ENCODE data around the gene ACACB.

The ACACB gene

GRCh38 chr12:109256011-109256410 lies 139.6 kb downstream of the ACACB start:
- Histone ChIP-seq H3K4me3 (replicated peaks; ENCODE audit: low read depth, low read length) (no peak overlapping the region), H3K27me3 (replicated peaks; ENCODE audit: control insufficient read depth, insufficient read depth, low read length) (no peaks in the 10 kb centered on the region), H3K36me3 (ENCODE audit: control insufficient read depth, insufficient read depth, low read length) (no peaks in the 10 kb centered on the region)
- TF ChIP-seq, protein P1, sequence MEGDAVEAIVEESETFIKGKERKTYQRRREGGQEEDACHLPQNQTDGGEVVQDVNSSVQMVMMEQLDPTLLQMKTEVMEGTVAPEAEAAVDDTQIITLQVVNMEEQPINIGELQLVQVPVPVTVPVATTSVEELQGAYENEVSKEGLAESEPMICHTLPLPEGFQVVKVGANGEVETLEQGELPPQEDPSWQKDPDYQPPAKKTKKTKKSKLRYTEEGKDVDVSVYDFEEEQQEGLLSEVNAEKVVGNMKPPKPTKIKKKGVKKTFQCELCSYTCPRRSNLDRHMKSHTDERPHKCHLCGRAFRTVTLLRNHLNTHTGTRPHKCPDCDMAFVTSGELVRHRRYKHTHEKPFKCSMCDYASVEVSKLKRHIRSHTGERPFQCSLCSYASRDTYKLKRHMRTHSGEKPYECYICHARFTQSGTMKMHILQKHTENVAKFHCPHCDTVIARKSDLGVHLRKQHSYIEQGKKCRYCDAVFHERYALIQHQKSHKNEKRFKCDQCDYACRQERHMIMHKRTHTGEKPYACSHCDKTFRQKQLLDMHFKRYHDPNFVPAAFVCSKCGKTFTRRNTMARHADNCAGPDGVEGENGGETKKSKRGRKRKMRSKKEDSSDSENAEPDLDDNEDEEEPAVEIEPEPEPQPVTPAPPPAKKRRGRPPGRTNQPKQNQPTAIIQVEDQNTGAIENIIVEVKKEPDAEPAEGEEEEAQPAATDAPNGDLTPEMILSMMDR (IDR thresholded peaks at IDR 0.05; ENCODE audit: insufficient read depth, low read length, poor library complexity, severe bottlenecking): no peak
- DNase-seq (ENCODE audit: extremely low read depth, insufficient read length): no peak

DNA sequence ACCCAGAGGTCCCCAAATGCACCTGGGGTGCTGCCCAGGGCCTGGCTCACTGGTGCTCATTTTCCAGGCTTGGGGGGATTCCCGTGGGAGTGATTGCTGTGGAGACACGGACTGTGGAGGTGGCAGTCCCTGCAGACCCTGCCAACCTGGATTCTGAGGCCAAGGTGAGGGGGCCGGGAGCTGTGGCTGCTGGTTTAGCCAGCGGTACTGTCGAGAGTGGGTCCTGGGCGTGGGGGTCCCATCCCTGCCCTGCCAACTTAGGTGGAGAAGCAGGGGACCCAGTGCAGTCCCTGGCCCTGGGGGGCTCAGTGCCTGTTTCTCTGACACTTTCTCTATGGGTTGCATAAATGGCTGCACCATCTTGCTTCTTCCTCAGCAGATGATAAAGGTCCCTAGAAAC lies 141.8 kb downstream of the ACACB start:
- Histone ChIP-seq H3K4me3 (replicated peaks; ENCODE audit: low read depth, low read length) (no peak overlapping the region), H3K27me3 (replicated peaks; ENCODE audit: control insufficient read depth, insufficient read depth, low read length) (no peaks in the 10 kb centered on the region), H3K36me3 (ENCODE audit: control insufficient read depth, insufficient read depth, low read length) (no peaks in the 10 kb centered on the region)
- DNase-seq (ENCODE audit: extremely low read depth, insufficient read length): no peak
- TF ChIP-seq, protein P1 (IDR thresholded peaks at IDR 0.05; ENCODE audit: insufficient read depth, low read length, poor library complexity, severe bottlenecking): no peak

DNA sequence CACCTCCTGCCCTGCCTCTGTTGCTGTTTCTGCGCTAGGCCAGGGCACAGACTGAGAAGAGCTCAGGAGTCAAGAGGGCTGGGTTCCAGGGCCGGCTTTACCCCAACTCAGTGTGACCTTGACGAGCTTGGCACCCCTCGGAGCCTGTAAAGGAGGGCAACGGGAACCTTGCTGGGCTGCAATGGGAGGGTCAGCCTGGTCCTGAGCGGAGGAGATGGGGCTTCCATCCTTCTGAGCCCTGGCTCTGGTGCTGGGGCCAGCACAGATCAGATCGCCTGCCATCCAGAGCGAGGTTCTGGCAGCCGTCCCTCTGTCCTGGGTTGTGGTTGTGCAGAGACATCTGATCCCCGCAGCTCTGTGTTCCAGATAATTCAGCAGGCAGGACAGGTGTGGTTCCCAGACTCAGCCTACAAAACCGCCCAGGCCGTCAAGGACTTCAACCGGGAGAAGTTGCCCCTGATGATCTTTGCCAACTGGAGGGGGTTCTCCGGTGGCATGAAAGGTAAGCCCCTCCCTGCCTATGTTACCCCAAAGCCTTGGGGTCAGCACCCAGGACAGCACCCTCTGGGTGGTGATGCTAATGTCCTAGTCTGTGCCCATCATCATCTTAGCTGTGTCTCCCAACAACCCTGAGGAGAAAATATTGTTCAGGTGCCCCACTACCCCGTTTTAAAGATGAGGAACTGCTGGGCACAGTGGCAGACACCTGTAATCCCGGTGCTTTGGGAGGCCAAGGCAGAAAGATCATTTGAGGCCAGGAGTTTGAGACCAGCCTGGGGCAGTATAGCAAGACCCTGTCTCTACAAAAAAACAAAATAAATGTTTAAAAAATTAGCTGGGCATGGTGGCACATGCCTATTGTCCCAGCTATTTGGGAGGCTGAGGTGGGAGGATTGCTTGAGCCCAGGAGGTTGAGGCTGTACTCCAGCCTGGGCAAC lies 142.5 kb downstream of the ACACB start:
- TF ChIP-seq, protein P1 (IDR thresholded peaks at IDR 0.05; ENCODE audit: insufficient read depth, low read length, poor library complexity, severe bottlenecking): no peak
- DNase-seq (ENCODE audit: extremely low read depth, insufficient read length): no peak

GRCh38 chr12:109259545-109259895 lies 143.1 kb downstream of the ACACB start:
- DNase-seq (ENCODE audit: extremely low read depth, insufficient read length): no peak
- Histone ChIP-seq H3K4me3 (replicated peaks; ENCODE audit: low read depth, low read length) (no peak overlapping the region), H3K27me3 (replicated peaks; ENCODE audit: control insufficient read depth, insufficient read depth, low read length) (no peaks in the 10 kb centered on the region), H3K36me3 (ENCODE audit: control insufficient read depth, insufficient read depth, low read length) (no peaks in the 10 kb centered on the region)
- TF ChIP-seq, protein P1 (IDR thresholded peaks at IDR 0.05; ENCODE audit: insufficient read depth, low read length, poor library complexity, severe bottlenecking): no peak

More for the DNA sequence above, 142.5 kb downstream of the ACACB start:
- no peak overlapping the region for H3K4me3 ChIP-seq (replicated peaks; ENCODE audit: low read depth, low read length)
- H3K27me3 ChIP-seq (replicated peaks; ENCODE audit: control insufficient read depth, insufficient read depth, low read length): no peaks in the 10 kb centered on the region
- H3K36me3 ChIP-seq (ENCODE audit: control insufficient read depth, insufficient read depth, low read length): no peaks in the 10 kb centered on the region

DNA sequence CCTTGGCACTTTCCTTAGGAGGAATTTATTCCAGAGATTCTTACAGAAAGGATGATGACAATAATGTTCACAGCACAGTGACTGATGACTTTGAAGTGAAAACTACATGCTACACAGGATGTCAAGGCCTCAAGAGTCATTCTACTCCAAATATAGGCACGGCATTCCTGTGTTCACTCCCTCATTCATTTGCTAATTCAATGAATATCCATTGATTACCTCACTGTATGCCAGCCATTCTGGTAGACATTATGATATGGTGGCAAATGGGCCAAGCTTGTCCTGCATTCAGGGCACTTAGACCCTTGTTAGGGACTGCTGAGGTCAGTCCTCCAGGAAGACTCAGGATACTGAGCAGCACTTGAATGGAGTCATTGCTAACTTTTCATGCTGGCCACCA lies 144.7 kb downstream of the ACACB start:
- no peaks in the 10 kb centered on the region for H3K27me3 ChIP-seq (replicated peaks; ENCODE audit: control insufficient read depth, insufficient read depth, low read length)
- no peak overlapping the region for H3K4me3 ChIP-seq (replicated peaks; ENCODE audit: low read depth, low read length)
- TF ChIP-seq, protein P1 (IDR thresholded peaks at IDR 0.05; ENCODE audit: insufficient read depth, low read length, poor library complexity, severe bottlenecking): no peak
- no peak for DNase-seq (ENCODE audit: extremely low read depth, insufficient read length)
- no peaks in the 10 kb centered on the region for H3K36me3 ChIP-seq (ENCODE audit: control insufficient read depth, insufficient read depth, low read length)

Measured in GM06990 (cell line).